Choroid plexus epithelial cell (primary cell): Measurements from ENCODE around the gene FUS.

Source experiments
- DNase-seq: peaks from one replicate; pipeline ENCODE4 v3.0.0-alpha.2; 2010; ENCODE audit warnings: low read depth
- H3K4me3 ChIP-seq: 2 replicates; pipeline ENCODE4 v1.5.1; 2011; ENCODE audit warnings: low read depth, mild to moderate bottlenecking, control low read depth, low read length, moderate library complexity
- CTCF ChIP-seq: conservative IDR thresholded peaks from 2 replicates; pipeline ENCODE4 v1.5.1; 2011; ENCODE audit warnings: low read depth, mild to moderate bottlenecking, control low read depth, inconsistent platforms, low read length, moderate library complexity

The FUS gene

DNA sequence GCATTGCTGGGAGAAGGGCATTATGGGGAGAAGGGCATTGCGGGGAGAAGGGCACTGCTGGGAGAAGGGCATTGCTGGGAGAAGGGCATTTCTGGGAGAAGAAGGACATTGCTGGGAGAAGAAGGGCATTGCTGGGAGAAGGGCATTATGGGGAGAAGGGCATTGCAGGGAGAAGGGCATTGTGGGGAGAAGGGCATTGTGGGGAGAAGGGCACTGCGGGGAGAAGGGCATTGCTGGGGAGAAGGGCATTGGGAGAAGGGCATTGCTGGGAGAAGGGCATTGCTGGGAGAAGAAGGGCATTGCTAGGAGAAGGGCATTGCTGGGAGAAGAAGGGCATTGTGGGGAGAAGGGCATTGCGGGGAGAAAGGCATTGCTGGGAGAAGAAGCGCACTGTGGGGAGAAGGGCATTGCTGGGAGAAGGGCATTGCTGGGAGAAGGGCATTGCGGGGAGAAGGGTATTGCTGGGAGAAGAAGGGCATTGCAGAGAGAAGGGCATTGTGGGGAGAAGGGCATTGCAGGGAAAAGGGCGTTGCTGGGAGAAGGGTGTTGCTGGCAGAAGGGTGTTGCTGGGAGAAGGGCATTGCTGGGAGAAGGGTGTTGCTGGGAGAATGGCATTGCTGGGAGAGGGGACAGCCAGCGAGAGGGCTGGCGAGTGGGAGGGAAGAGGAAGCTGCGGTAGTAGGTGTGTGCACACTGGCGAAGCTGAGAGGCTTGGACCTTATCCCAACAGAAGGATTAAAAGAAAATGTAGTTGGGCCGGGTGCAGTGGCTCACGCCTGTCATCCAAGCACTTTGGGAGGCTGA lies 41.6 kb downstream of the FUS start:
- no peak for DNase-seq
- TF ChIP-seq CTCF: no peak
- no peak overlapping the region for H3K4me3 ChIP-seq

- no peak for TF ChIP-seq CTCF
- H3K4me3 ChIP-seq: no peak overlapping the region
- no peak for DNase-seq
Observed at GRCh38 chr16:31223044-31223443, 43.1 kb downstream of the FUS start.

- TF ChIP-seq CTCF: no peak
Observed at GRCh38 chr16:31224092-31224955, 44.4 kb downstream of the FUS start.

DNA sequence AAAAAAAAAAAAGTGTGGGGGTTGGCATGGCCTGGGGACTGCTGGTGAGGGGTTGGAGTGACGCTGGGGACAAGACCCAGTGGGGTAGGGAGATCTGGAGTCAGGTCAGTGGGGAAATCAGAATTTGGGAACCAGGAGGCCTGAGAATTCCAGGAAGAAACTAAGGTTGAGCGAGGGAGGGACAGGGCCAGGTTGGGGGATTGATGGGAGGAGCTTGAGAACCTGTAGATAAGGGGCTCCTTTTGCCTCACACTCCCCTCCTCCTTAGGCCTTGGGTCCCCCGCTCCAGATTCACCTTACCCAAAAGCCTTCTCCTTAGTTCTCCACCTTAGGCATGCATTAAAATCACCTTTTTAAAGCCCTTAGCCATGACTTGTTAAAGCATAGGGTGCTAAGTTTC lies 45.3 kb downstream of the FUS start:
- DNase-seq: no peak
- no peak for TF ChIP-seq CTCF
- no peak overlapping the region for H3K4me3 ChIP-seq

More at GRCh38 chr16:31224092-31224955, 44.4 kb downstream of the FUS start:
- no peak overlapping the region for H3K4me3 ChIP-seq
- DNase-seq: no peak

GRCh38 chr16:31228206-31228605 lies 48.3 kb downstream of the FUS start:
- TF ChIP-seq CTCF: no peak
- no peak for DNase-seq
- H3K4me3 ChIP-seq: no peak overlapping the region

GRCh38 chr16:31229501-31229900 lies 49.6 kb downstream of the FUS start:
- no peak for DNase-seq
- TF ChIP-seq CTCF: no peak

More at GRCh38 chr16:31229501-31229900, 49.6 kb downstream of the FUS start:
- H3K4me3 ChIP-seq: no peak overlapping the region
